ACC112 (cell line): ENCODE data around the gene CIAO3.

Source experiments
- H2AFZ ChIP-seq: fragments of 200-600 bp; sonication (generic); one replicate; pipeline ENCODE4 v1.6.0; 2017; ENCODE audit warnings: antibody characterized with exemption, low read length; ENCODE audit not compliant: unreplicated experiment
- H3K27ac ChIP-seq: fragments of 200-600 bp; sonication (generic); 2 replicates; pipeline ENCODE4 v1.5.1; 2014; ENCODE audit warnings: low read depth, mild to moderate bottlenecking, antibody characterized with exemption, low read length, moderate library complexity
- H3K27me3 ChIP-seq: fragments of 200-600 bp; sonication (generic); 2 replicates; pipeline ENCODE4 v1.6.1; 2014; ENCODE audit warnings: mild to moderate bottlenecking, antibody characterized with exemption, low read length, moderate library complexity, mixed read lengths; ENCODE audit not compliant: insufficient read depth
- H3K36me3 ChIP-seq: fragments of 200-600 bp; sonication (generic); 2 replicates; pipeline ENCODE4 v1.6.1; 2016; ENCODE audit warnings: mild to moderate bottlenecking, antibody characterized with exemption, low read length, moderate library complexity, mixed read lengths; ENCODE audit not compliant: insufficient read depth
- H3K4me1 ChIP-seq: fragments of 200-600 bp; sonication (generic); one replicate; pipeline ENCODE4 v1.6.1; 2016; ENCODE audit warnings: low read length, mixed read lengths; ENCODE audit not compliant: insufficient read depth, unreplicated experiment, control insufficient read depth
- H3K4me3 ChIP-seq: fragments of 200-600 bp; sonication (generic); 2 replicates; pipeline ENCODE4 v1.5.1; 2014; ENCODE audit warnings: mild to moderate bottlenecking, low read depth, low read length
- H3K79me2 ChIP-seq: fragments of 200-600 bp; sonication (generic); one replicate; pipeline ENCODE4 v1.6.0; 2016; ENCODE audit warnings: low read length; ENCODE audit not compliant: control insufficient read depth, unreplicated experiment, insufficient read depth

CIAO3 gene

GRCh38 chr16:711548-712320 is 29.1 kb downstream of the CIAO3 start:
- Histone ChIP-seq H3K27ac (no peak overlapping the region), H3K36me3 (no peaks in the 10 kb centered on the region), H2AFZ (no peak overlapping the region), H3K4me3 (no peak overlapping the region), H3K4me1 (peaks cover 19% of the 10 kb centered on the region), H3K79me2 (no peaks in the 10 kb centered on the region), H3K27me3 (peaks cover 29% of the 10 kb centered on the region)

GRCh38 chr16:711084-711483 is 29.7 kb downstream of the CIAO3 start:
- Histone ChIP-seq H3K27ac (no peak overlapping the region), H2AFZ (no peak overlapping the region), H3K4me1 (peaks cover 14% of the 10 kb centered on the region), H3K79me2 (no peaks in the 10 kb centered on the region), H3K36me3 (no peaks in the 10 kb centered on the region), H3K4me3 (no peak overlapping the region), H3K27me3 (peaks cover 35% of the 10 kb centered on the region)

GRCh38 chr16:710500-711075 is 30.2 kb downstream of the CIAO3 start:
- Histone ChIP-seq H3K4me1 (peaks cover 14% of the 10 kb centered on the region), H3K4me3 (no peak overlapping the region), H3K36me3 (no peaks in the 10 kb centered on the region), H2AFZ (no peak overlapping the region), H3K27ac (no peak overlapping the region), H3K79me2 (no peaks in the 10 kb centered on the region), H3K27me3 (peaks cover 36% of the 10 kb centered on the region)

GRCh38 chr16:709566-710499 is 31.0 kb downstream of the CIAO3 start:
- Histone ChIP-seq H3K27me3 (peaks cover 40% of the 10 kb centered on the region), H3K79me2 (no peaks in the 10 kb centered on the region), H3K36me3 (no peaks in the 10 kb centered on the region), H3K27ac (no peak overlapping the region), H3K4me3 (no peak overlapping the region), H2AFZ (no peak overlapping the region), H3K4me1 (peaks cover 14% of the 10 kb centered on the region)

GRCh38 chr16:708959-709358 is 31.8 kb downstream of the CIAO3 start:
- H3K4me3 ChIP-seq: no peak overlapping the region
- no peaks in the 10 kb centered on the region for H3K36me3 ChIP-seq
- peaks cover 48% of the 10 kb centered on the region for H3K27me3 ChIP-seq
- no peak overlapping the region for H3K27ac ChIP-seq
- H3K4me1 ChIP-seq: peaks cover 10% of the 10 kb centered on the region
- H2AFZ ChIP-seq: no peak overlapping the region
- no peaks in the 10 kb centered on the region for H3K79me2 ChIP-seq

- H3K79me2 ChIP-seq: no peaks in the 10 kb centered on the region
- H3K4me1 ChIP-seq: peaks cover 10% of the 10 kb centered on the region
- H3K27me3 ChIP-seq: peaks cover 58% of the 10 kb centered on the region
- no peak overlapping the region for H3K4me3 ChIP-seq
- no peaks in the 10 kb centered on the region for H3K36me3 ChIP-seq
- H3K27ac ChIP-seq: no peak overlapping the region
- H2AFZ ChIP-seq: no peak overlapping the region
Measured at GRCh38 chr16:708019-708418, 32.8 kb downstream of the CIAO3 start.

- Histone ChIP-seq H3K27me3 (peaks cover 67% of the 10 kb centered on the region), H3K36me3 (no peaks in the 10 kb centered on the region), H3K79me2 (no peaks in the 10 kb centered on the region), H3K4me3 (no peak overlapping the region), H3K4me1 (peaks cover 10% of the 10 kb centered on the region), H3K27ac (no peak overlapping the region), H2AFZ (no peak overlapping the region)
Measured at GRCh38 chr16:707062-707538, 33.7 kb downstream of the CIAO3 start.

- Histone ChIP-seq H3K27me3 (peaks cover 74% of the 10 kb centered on the region), H3K27ac (no peak overlapping the region), H3K4me1 (peaks cover 10% of the 10 kb centered on the region), H3K36me3 (no peaks in the 10 kb centered on the region), H3K4me3 (no peak overlapping the region), H3K79me2 (no peaks in the 10 kb centered on the region), H2AFZ (no peak overlapping the region)
Measured at GRCh38 chr16:706189-707061, 34.4 kb downstream of the CIAO3 start.

- peaks cover 10% of the 10 kb centered on the region for H3K4me1 ChIP-seq
- no peak within 1 kb of the TSS for H2AFZ ChIP-seq
- no peaks in the 10 kb centered on the region for H3K36me3 ChIP-seq
- H3K4me3 ChIP-seq: no peak within 1 kb of the TSS; the same call in 1 of the 2 replicates
- no peaks in the 10 kb centered on the region for H3K79me2 ChIP-seq
- no peak within 1 kb of the TSS for H3K27ac ChIP-seq
- H3K27me3 ChIP-seq: peaks cover 75% of the 10 kb centered on the region
Measured at GRCh38 chr16:705431-706188, 35.2 kb downstream of the CIAO3 start, which contains the start of gene FBXL16. TSS of gene FBXL16 (minus strand) at chr16:705801. CDS start at chr16:697405, 8,396 bp downstream.
